IgD-negative memory B cell (primary cell): ENCODE results near the gene DBI. TPM values are rescaled to one million over a fixed set of nuclear protein-coding genes. Genes with fewer than 3 reads are reported as not detected.
A peak's percentile ranks its signal among the peaks of the same experiment; 100 is the strongest.
"Not testable (repeated sequence)": the region's sequence is repeated elsewhere in the genome, so short reads cannot be mapped to it uniquely, and the experiment has no call there.

Experiments used
- H3K27ac Mint-ChIP-seq, 3 donors: one replicate each; pipeline ENCODE4 v1.8.0; 2020 to 2022; ENCODE audit warnings: mild to moderate bottlenecking in 3 of 3, mixed read lengths in 3 of 3, moderate library complexity in 1 of 3
- H3K27me3 Mint-ChIP-seq: one replicate; pipeline ENCODE4 v1.8.0; 2021; ENCODE audit warnings: mixed read lengths
- H3K36me3 Mint-ChIP-seq: one replicate; pipeline ENCODE4 v1.8.0; 2020; ENCODE audit warnings: mild to moderate bottlenecking, mixed read lengths
- H3K4me1 Mint-ChIP-seq, 3 donors: one replicate each; pipeline ENCODE4 v1.8.0; 2020 to 2022; ENCODE audit warnings: mixed read lengths in 3 of 3, mild to moderate bottlenecking in 1 of 3
- H3K4me3 Mint-ChIP-seq, 4 donors: one replicate each; pipeline ENCODE4 v1.8.0; 2020 to 2022; ENCODE audit warnings: mild to moderate bottlenecking in 4 of 4, mixed read lengths in 4 of 4, moderate library complexity in 3 of 4
- H3K9me3 Mint-ChIP-seq, 3 donors: one replicate each; pipeline ENCODE4 v1.8.0; 2020 to 2021; ENCODE audit warnings: mixed read lengths in 3 of 3, mild to moderate bottlenecking in 1 of 3
- polyA plus RNA-seq: library from polyadenylated mRNA; unstranded; fragments of 300-500 nt; fragmentation: Illumina TruSeq; gene quantifications from one replicate; pipeline ENCODE4 v1.2.3, GENCODE V29; 2021

DBI gene
- polyA plus RNA-seq, 1 donor from 2014 or later: 298 TPM

DNA sequence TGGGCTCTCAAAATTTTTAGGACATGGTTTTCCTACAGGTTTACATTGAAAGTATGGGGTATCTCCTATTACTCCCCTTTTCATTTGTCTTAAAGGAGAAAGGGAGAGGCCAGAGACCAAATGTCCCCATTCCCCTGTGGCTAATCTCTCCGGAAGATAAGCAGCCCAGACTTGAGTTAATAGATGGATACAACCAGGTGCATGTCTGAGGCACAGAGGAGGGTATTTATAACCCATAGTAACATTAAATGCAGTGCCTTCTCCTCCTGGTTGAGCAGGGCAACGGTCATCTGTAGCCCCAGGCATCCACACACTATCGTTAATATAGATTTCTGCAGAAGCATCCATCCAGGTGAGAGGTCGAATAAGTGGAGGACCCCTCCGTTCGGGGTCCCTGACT lies 9.6 kb downstream of the DBI start:
- peaks cover 22% of the 10 kb centered on the region for H3K36me3 Mint-ChIP-seq
- H3K4me3 Mint-ChIP-seq, H3K9me3 Mint-ChIP-seq, H3K4me1 Mint-ChIP-seq, H3K27me3 Mint-ChIP-seq, H3K27ac Mint-ChIP-seq: not testable (repeated sequence)

DNA sequence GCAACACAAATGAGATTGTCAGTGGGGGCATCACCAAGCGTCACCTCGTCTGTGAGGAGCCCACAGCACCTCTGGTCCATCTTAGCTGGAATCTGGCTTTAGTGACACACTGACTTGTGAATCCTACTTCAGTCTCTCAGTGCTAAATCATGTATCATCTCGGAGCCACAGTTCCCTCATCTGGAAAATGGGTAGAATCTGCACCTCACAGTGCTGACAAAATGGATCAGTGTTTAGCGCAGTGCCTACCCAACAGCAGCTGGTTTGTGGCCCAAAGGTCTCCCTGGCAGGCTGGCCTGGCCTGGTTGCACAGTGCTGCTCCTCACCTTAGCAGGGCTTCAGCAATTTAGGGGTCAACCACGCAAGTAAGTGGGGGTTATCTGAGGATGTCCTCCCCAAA lies 10.0 kb downstream of the DBI start:
- H3K4me1 Mint-ChIP-seq: peaks cover 0 to 3% (median 0%) of the 10 kb centered on the region in 3 donors
- no peak overlapping the region for H3K4me3 Mint-ChIP-seq
- no peaks in the 10 kb centered on the region for H3K27me3 Mint-ChIP-seq
- H3K27ac Mint-ChIP-seq: no peak overlapping the region
- H3K9me3 Mint-ChIP-seq: peaks cover 0 to 9% (median 3%) of the 10 kb centered on the region in 3 donors
- H3K36me3 Mint-ChIP-seq: peaks cover 22% of the 10 kb centered on the region

DNA sequence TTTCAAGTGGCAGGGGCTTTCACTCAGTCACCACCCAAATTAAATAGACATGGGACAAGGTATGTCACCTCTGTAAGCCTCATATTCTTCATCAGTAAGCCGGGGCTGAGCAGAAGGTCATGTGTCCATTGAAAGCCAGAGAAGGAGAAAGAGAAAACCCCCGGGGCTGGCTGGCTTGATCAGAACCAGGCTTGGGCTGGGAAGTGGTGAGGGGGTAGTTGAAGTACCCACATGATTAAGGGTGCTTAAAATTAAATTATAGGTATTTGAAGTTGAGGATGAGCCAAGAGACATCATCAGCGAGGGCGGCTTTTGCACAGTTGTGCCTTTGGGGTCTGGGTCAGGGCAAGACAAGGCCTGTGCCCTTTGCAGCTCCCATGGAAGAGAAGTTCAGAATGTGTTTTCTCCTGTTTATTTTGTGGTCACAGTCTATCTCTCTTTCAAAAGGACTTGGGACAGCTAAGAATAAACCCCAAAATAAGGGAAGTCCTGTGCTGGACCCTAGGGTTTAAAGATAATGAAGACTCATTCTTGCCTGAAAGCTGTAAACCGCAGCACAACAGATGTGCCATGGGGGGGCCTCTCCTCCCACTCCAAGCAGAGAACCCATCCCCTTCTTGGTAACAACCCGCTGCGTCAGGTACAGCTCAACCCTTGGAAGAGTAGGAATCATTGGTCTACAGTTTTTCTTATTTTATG lies 10.7 kb downstream of the DBI start:
- peaks cover 20% of the 10 kb centered on the region for H3K36me3 Mint-ChIP-seq
- H3K27me3 Mint-ChIP-seq: no peaks in the 10 kb centered on the region
- no peak overlapping the region for H3K27ac Mint-ChIP-seq
- peaks cover 0 to 3% (median 0%) of the 10 kb centered on the region in 3 donors for H3K4me1 Mint-ChIP-seq
- peaks cover 0 to 9% (median 3%) of the 10 kb centered on the region in 3 donors for H3K9me3 Mint-ChIP-seq
- H3K4me3 Mint-ChIP-seq: no peak overlapping the region

DNA sequence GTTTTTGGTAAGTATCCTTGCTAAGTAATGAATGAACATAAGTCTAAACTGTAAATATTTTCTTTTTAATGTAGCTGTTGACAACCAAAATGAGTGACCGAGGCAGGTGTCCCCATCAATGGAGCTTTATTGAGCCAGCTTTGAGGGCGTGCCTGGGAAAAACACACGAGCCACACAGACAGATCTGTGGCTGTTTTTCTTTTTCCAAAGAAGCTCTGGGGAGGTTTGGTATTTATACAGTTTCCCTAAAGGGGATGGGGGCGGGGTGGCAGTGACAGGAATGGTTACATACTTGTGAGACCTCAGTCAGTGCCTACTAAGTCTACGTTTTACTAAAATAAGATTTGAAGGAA lies 11.2 kb downstream of the DBI start:
- Mint-ChIP-seq H3K36me3 (peaks cover 20% of the 10 kb centered on the region), H3K9me3 (peaks cover 0 to 9% (median 3%) of the 10 kb centered on the region in 3 donors), H3K4me1 (peaks cover 0 to 3% (median 0%) of the 10 kb centered on the region in 3 donors), H3K27ac (no peak overlapping the region), H3K4me3 (no peak overlapping the region), H3K27me3 (no peaks in the 10 kb centered on the region)

DNA sequence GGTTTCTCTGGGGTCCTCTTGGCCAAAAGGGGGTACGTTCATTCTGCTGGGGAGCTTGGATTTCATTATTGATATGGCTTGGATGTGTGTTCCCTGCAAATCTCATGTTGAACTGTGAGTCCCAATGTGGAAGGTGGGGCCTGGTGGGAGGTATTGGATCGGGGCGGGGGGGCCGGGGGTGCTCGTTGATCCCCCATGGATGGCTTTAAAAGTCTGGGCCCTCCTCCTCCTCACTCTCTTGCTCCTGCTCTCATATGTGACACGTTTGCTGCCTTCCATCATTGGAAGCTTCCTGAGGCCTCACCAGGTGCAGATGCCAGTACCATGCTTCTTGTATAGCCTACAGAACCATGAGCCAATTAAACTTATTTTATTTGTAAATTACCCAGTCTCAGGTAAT lies 11.8 kb downstream of the DBI start:
- Mint-ChIP-seq H3K27me3 (no peaks in the 10 kb centered on the region), H3K4me1 (peaks cover 0 to 3% (median 0%) of the 10 kb centered on the region in 3 donors), H3K9me3 (peaks cover 0 to 8% (median 3%) of the 10 kb centered on the region in 3 donors), H3K36me3 (peaks cover 14% of the 10 kb centered on the region), H3K4me3 (no peak overlapping the region), H3K27ac (no peak overlapping the region)

DNA sequence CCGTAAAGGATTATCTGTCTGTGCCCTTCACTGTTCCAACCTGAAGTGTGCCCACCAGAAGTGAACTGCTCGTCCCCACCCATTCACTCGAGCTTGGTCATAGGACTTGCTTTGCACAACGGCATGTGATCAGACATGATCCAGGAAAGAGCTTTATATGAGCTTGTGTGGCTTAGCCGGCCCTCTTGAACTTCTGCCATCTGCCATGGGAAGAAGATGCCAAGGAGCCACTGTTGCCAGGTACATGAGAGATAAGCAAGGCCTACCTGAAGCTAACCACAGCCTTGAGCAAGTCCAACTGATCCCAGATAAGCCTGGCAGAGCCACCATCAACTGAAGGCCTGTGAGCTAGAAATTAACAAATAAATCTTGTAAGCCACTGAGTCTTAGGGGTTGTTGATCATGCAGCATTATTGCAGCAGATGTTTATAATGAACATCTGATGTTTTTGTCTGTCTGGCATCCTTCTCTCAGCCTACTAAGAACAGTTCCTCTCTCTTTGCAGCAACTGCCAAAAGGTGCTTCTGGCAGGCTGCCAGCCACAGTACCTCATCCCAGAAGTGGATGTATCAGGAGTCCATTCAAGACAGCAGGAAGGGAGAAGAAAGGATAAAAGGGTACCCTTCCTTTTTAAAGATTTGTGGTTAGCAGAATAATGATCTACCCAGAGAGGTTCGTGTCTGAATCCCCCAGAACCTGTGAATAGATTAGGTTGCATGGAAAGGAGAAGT lies 16.8 kb downstream of the DBI start:
- Mint-ChIP-seq H3K4me1 (peaks cover 0 to 8% (median 5%) of the 10 kb centered on the region in 3 donors), H3K36me3 (peaks cover 2% of the 10 kb centered on the region)

DNA sequence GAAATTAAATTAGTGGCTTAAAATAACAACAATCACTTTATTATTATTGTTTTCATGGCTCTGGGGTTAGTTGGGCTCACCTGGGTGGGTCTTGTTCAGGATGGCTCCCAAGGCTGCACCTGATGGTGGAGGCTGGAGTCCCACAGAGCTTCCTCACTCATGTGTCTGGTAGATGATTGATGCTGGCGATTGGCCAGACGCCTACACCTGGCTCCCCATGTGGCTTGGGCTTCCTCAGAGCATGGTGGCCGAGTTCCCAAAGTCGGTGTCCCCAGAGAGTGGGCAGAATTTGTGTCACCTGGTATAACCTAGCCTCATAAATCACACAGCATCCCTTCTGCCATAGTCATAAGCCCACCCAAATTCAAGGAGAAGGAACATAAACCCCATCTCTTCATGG lies 18.2 kb downstream of the DBI start:
- peaks cover 2% of the 10 kb centered on the region for H3K36me3 Mint-ChIP-seq
- no peaks in the 10 kb centered on the region for H3K9me3 Mint-ChIP-seq
- no peak overlapping the region for H3K4me3 Mint-ChIP-seq
- H3K27ac Mint-ChIP-seq: no peak overlapping the region
- H3K27me3 Mint-ChIP-seq: peaks cover 8% of the 10 kb centered on the region
- peaks cover 0 to 8% (median 5%) of the 10 kb centered on the region in 3 donors for H3K4me1 Mint-ChIP-seq

More for the DNA sequence above, 16.8 kb downstream of the DBI start:
- Mint-ChIP-seq H3K4me3 (no peak overlapping the region), H3K27ac (no peak overlapping the region), H3K27me3 (peaks cover 8% of the 10 kb centered on the region), H3K9me3 (no peaks in the 10 kb centered on the region)

DNA sequence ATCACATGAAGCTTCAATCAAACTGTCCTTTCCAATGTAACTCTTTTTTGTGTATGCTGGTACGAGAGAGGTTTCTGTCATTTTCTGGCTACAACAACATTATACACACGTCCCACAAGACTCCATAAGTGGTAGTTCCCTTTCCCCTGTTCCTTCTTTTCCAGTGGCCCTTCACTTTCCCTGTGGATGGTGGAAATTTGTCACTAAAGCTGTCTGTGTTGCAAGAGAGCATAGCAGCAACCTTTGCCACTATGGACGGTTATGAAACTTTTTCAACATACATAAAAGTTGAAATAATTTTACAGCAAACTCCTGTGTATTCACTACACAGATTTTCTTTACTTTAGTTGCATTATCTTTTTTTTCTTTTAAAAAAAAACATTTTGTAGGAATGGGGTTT lies 18.7 kb downstream of the DBI start:
- Mint-ChIP-seq H3K4me1 (peaks cover 0 to 8% (median 5%) of the 10 kb centered on the region in 3 donors), H3K27me3 (peaks cover 8% of the 10 kb centered on the region), H3K4me3 (no peak overlapping the region), H3K27ac (no peak overlapping the region), H3K9me3 (no peaks in the 10 kb centered on the region), H3K36me3 (peaks cover 2% of the 10 kb centered on the region)

DNA sequence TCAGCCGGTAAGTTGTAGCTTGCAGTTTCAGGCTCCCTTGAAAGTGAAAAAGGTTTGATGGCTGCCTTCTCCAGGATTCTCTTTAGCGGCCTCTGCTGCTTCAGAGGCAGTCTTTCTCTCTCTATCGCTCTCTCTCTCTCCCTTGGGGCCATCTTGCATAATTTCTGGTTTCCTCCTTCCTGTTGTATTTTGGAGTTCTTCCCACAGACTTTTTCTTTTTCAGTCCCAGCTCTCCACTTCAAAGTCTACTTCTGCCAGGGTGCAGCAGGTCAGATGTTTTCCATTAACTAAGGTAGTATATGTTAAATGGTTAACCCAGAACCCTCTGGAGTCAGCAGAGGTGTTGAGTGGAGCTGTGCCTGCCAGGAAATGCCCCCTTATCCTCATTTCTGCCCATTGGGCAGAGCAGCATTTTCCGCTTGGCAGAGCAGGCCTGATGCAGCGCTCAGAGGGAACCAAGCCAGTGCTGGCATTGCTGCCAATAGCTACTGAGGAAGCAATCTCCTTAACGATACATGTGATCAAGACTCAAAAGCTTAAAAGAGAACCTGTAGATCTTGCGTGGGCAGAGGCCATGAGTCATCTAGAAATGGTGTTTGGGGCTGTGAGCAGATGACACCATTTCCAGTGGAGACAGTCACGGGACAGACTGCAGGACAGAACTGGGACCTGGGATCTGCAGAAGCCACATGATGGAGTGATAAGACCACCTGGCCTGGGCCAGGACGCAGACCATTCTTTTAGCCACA lies 20.8 kb downstream of the DBI start:
- Mint-ChIP-seq H3K27ac (no peak overlapping the region), H3K36me3 (peaks cover 2% of the 10 kb centered on the region), H3K27me3 (peaks cover 8% of the 10 kb centered on the region), H3K4me3 (no peak overlapping the region), H3K9me3 (no peaks in the 10 kb centered on the region), H3K4me1 (peaks cover 0 to 8% (median 5%) of the 10 kb centered on the region in 3 donors)

DNA sequence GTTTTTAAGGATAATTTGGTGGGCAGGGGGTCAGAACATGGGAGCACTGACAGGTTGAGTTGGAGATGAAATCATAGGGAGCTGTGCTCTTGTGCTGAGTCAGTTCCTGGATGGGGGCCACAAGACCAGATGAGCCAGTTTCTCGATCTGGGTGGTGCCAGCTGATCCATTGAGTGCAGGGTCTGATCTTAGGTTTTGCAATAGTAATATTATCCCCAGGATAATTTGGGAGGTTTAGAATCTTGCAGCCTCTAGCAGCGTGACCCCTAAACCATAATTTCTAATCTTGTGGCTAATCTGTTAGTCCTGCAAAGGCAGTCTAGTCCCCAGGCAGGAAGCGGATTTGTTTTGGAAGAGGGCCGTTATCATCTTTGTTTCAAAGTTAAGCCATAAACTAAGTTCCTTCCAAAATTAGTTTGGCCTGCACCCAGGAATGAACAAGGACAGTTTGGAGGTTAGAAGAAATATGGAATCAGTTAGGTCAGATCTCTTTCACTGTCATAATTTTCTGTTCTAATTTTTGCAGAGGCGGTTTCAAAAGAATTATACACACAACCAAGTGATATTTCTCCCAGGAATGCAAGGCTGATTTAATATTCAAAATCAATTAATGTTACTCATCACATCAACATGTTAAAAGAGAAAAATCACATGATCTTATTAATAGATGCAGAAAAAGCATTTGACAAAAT lies 23.0 kb downstream of the DBI start:
- peak overlapping the region in 1 of 4 donors; percentile 43 for H3K4me3 Mint-ChIP-seq
- H3K9me3 Mint-ChIP-seq: no peaks in the 10 kb centered on the region
- peaks cover 2% of the 10 kb centered on the region for H3K36me3 Mint-ChIP-seq
- H3K27ac Mint-ChIP-seq: no peak overlapping the region
- peaks cover 0 to 8% (median 5%) of the 10 kb centered on the region in 3 donors for H3K4me1 Mint-ChIP-seq
- H3K27me3 Mint-ChIP-seq: peaks cover 7% of the 10 kb centered on the region

DNA sequence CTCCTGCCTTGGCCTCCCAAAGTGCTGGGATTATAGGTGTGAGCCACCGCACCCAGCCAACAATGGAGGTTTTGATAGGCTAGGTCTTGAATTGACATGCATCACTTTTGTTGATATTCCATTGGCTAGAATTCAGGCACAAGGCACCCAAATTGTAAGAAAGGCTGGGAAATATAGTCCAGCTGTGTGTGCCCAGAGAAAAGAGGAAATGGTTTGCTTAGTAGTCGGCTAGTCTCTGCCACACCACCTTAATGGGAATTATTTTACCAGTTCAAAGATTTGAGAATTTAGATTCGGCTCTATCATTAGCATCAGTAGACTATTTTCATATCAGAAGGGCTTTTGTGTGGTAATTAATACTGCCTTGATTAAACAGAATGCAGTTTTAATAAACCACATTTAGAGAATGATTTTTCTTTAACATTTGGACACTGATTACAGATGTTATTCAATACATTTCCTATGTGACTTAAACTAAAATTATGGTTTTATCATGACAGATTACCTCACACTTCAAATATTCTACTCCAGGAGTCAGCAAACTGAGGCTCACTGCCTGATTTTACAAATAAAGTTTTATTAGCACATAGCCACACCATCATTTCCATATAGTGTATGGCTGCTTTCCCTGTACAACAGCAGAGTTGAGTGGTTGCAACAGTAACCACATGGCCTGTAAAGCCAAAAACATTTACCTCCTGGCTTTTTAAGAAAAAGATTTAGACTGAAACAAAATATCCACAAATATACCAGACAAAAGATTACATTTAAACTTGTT lies 27.4 kb downstream of the DBI start:
- no peaks in the 10 kb centered on the region for H3K36me3 Mint-ChIP-seq
- no peaks in the 10 kb centered on the region for H3K9me3 Mint-ChIP-seq
- H3K4me1 Mint-ChIP-seq: peaks cover 0 to 1% (median 0%) of the 10 kb centered on the region in 3 donors
- no peak overlapping the region for H3K27ac Mint-ChIP-seq
- peaks cover 7% of the 10 kb centered on the region for H3K27me3 Mint-ChIP-seq
- no peak overlapping the region for H3K4me3 Mint-ChIP-seq

DNA sequence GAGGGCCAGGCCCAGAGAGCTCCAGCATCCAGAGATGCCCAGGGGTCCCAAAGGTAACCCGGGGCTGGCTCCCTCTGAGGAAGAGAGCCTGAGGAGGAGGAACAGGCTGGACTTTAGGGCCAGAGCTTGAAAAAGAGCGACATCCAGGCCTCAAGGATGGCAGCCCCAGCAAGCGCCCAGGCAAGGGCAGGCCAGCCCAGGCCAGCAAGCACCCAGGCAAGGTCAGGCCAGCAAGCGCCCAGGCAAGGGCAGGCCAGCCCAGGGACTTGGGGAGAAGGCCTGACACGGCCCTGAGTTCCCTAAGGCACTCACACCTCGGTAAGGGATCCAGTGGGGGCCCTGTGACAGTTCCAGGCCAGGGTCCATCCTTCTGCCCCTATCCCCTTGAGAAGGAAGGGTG lies 30.4 kb downstream of the DBI start:
- no peak overlapping the region for H3K4me3 Mint-ChIP-seq
- H3K27me3 Mint-ChIP-seq: peaks cover 8% of the 10 kb centered on the region
- H3K9me3 Mint-ChIP-seq: no peaks in the 10 kb centered on the region
- peaks cover 1% of the 10 kb centered on the region for H3K36me3 Mint-ChIP-seq
- no peak overlapping the region for H3K27ac Mint-ChIP-seq
- peaks cover 0 to 1% (median 0%) of the 10 kb centered on the region in 3 donors for H3K4me1 Mint-ChIP-seq

DNA sequence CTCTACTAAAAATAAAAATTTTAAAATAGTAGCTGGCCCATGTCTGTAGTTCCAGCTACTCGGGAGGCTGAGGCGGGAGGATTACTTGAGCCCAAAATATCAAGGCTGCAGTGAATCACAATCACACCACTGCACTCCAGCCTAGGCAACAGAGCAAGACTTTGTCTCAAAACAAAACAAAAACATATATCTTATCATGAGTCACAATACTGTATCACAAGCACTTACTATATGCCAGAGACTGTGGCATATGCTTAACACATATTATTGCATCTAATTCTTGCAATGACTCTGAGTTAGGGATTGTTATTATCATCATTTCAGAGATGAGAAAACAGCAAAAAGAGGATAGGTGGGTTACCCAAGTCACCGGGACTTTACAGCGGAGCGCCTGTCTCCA lies 35.3 kb downstream of the DBI start:
- H3K9me3 Mint-ChIP-seq: peaks cover 0 to 3% (median 0%) of the 10 kb centered on the region in 3 donors
- H3K4me3 Mint-ChIP-seq: no peak overlapping the region
- peaks cover 8% of the 10 kb centered on the region for H3K27me3 Mint-ChIP-seq
- no peak overlapping the region for H3K27ac Mint-ChIP-seq
- peaks cover 0 to 1% (median 0%) of the 10 kb centered on the region in 3 donors for H3K4me1 Mint-ChIP-seq
- H3K36me3 Mint-ChIP-seq: peaks cover 1% of the 10 kb centered on the region
